Astrocyte of the hippocampus (primary cell): ENCODE data around the gene NOTCH1.

Source experiments
- DNase-seq: peaks from one replicate; pipeline ENCODE4 v3.0.0; 2011; ENCODE audit warnings: low read depth, low spot score

Gene NOTCH1

DNA sequence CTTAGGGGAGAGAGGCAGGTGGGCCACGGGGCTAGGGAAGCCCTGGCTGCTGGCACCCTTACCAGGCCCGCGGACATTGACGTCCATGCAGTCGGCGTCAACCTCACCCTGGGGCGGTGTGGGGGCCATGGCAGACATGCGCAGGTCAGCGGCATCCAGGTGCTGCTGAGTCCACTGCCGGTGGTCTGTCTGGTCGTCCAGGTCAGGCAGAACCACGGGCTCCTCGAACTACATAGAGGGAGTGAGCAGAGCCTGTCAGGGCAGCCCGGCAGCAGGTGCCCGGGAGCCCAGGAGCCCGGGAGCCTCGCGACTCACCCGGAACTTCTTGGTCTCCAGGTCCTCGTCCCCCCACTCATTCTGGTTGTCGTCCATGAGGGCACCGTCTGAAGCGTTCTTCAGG, 44.2 kb downstream of the NOTCH1 start:
- DNase-seq, result no peak

DNA sequence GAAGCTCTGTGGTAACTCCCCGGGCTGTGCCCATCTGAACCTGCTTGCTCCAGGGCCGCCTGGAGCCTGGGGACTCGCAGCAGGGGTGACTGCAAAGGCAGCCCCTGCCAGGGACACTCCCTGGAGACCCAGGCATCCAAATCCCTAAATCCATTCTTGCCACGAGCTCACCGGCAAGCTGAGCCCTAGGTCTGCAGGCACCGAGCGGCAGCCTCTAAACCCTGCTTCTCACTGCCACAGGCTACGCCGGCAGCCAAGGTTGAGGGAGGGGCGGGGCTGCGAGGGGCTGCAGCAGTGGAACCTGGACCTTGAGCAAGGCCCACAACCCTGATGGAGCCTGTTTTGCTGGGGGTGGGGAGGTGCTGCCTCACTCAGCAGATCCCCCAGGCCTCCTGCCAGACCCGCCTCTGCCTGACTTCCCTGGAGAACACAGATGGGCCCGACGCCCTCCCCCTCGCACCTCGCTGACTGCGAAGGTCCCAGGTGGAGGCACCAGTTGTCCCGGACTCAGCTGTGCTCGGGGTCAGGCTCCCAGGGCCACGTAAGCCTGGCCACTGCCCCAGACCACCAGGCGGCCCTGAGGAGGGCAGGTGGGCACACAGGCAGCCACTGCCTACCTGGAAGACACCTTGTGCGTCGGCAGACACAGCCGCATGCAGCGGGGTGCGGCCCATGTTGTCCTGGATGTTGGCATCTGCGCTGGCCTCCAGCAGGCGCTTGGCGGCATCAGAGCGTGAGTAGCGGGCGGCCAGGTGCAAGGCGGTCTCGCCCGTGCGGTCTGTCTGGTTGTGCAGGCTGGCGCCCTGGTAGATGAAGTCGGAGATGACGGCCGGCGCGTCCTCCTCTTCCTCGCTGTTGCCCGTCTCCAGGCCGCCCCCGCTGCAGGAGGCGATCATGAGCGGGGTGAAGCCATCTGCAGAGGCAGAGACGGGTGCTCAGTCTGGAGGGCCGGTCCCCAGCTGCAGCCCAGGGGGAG, 45.6 kb downstream of the NOTCH1 start:
- DNase-seq, result no peak

GRCh38 chr9:136499071-136499934, 46.5 kb downstream of the NOTCH1 start:
- no peak for DNase-seq

DNA sequence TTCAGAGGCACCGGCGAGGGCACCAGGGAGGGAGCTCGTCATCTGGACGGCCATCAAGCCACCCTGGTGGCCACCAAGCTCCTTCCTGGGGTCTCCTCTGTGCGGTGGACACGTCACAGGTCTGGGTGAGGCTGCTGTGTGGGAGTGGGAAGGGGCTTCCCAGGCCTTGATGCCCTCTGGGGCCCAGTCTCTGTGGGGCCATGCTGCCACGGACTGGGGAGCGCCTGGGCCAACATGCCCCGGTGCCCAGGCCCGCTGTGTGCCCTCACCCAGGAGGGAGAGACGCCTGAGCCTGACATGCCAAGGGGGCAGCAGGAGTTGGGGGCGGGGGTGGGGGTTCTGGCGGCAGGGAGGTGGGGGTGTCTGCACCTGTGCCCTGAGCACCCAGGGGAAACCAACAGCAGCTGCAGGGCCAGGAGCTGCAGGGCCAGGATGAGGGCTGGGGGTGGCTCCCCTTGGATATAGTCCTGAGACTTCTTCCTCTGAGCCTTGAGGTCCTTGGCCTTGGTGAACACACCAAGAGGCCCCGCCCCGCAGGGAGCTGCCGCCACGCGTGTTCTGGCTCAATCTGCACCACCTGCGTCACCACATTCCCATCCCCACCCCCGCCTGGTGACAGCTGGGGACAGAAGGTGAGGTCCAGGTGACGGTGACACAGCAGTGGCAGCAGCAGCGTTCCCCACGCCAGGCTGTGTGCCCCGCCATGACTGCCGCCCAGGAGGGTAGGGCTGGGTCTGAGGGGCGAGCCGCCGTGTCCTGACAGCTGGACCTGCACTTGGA, 47.7 kb downstream of the NOTCH1 start:
- DNase-seq, result no peak

DNA sequence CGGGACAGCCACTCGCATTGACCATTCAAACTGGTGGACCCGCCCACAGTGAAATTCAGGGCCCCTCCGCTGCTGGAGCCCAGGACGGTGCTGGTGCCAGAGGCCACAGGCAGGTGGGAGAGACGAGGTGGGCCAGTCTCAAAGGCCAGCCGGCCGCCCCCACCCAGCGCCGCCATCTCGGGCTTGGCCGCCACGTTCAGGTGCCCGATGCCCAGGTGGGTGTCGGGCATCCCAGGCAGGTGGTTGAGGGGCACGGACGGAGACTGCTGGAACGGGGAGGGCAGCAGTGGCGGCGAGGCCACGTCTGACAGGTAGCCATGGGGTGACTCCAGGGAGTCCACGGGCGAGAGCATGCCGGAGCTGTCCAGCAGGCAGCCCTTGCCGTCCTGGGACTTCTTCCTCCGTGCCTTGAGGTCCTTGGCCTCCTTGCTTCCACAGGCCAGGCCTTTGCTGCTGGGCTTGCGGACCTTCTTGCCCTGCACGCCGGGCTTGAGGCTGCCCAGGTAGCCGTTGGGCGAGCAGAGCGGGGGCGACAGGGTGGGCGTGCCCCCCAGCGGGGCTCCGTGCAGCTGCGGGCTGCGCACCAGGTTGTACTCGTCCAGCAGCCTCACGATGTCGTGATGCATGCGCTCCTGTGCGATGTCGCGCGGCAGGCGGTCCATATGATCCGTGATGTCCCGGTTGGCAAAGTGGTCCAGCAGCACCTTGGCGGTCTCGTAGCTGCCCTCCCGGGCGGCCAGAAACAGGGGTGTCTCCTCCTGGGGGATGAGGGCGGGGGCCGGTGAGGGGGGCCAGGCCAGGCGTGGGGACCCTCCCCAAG, 48.8 kb downstream of the NOTCH1 start:
- DNase-seq, result no peak

GRCh38 chr9:136496181-136496580, 49.7 kb downstream of the NOTCH1 start:
- DNase-seq, result no peak

DNA sequence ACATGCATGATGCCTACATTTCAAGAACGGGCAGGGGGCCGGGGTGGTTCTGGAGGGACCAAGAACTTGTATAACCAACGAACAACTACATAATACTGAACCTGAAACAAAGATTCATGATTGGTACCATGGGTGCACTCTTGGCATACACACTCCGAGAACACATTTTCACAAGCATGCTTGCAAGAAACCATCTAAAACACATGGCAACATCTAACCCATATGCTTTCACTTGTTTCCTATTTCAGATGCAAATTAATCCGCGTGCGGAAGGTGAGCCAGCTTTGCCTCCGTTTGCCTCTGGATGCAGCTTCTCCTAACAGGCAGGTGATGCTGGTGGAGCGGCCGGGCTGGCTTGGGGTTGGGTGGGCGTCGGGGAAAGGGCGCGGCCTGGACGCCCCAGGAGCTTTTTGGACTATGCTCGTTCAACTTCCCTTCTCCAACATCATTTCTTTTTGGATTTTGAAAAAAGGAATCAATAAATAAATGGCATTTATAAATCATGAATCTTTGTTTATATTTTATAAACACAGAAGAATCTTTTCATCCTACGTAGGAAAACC, 50.5 kb downstream of the NOTCH1 start:
- no peak for DNase-seq

- no peak for DNase-seq
These were observed 51.2 kb downstream of the NOTCH1 start for GRCh38 chr9:136494531-136495215.

GRCh38 chr9:136494012-136494411, 51.8 kb downstream of the NOTCH1 start:
- DNase-seq, result no peak

DNA sequence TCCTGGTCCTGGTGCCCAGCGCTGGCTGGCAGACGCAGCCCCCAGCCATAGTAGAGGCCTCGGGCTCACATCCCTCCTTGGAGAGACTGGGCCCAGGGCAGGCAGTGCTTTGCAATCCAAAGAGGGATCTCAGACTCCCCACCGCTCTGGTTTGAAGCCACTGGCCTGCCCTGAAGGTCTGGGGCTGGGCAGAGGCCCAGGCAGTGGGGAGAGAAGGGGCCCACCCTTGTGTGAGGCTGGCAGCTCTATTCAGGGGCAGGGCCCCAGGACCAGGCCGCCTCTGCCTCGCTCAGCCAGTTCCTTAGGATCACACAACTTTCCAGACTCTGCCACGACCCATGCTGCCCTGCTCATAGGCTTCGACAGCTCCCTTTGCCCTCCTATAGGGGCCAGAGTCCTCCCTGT, 52.3 kb downstream of the NOTCH1 start:
- DNase-seq, result no peak

- no peak for DNase-seq
These were observed 52.8 kb downstream of the NOTCH1 start for GRCh38 chr9:136492978-136493522.

- DNase-seq, result no peak
These were observed 56.1 kb downstream of the NOTCH1 start for GRCh38 chr9:136489731-136490130.

DNA sequence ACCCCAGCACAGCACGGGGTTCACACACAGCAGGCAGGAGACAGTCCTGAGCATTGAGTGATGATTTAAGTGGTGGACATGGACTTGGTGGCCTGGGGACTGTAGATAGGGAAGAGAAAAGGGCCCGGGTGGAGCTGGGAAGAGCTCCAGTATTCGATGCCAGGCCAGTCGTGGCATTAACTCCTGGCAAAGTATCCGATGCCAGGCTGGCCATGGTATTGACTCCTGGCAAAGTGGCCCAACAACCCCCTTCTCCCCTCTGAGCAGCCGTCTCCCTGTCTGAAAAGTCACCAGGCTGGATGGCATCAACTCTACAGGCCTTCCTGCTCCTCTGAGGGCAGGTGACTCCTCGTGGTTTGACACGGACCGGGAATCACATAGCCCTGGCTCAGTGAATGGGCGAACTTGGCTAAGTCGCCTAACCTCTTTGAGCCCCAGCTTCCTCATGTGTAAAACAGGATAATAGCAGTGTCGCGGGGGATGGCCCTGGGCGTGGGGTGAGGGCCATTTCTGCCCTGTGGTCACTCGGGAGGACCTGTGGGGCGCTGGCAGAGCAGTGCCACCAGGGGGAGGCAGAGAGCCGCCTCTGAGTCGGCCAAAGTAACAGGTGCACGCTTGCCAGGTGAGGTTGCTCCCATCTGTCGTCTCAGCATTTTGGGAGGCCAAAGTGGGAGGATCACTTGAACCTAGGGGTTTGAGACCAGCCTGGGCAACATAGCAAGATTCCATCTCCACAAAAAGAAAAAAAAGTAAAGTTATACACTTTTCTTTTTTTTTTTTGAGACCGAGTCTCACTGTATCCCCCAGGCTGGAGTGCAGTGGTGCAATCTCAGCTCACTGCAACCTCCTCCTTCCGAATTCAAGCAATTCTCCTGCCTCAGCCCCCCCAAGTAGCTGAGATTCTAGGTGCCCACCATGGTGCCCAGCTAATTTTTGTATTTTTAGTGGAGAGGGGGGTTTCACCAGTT, 57.3 kb downstream of the NOTCH1 start:
- DNase-seq, result peak; percentile 69

- DNase-seq, result no peak
These were observed 58.2 kb downstream of the NOTCH1 start for GRCh38 chr9:136487672-136488071.

DNA sequence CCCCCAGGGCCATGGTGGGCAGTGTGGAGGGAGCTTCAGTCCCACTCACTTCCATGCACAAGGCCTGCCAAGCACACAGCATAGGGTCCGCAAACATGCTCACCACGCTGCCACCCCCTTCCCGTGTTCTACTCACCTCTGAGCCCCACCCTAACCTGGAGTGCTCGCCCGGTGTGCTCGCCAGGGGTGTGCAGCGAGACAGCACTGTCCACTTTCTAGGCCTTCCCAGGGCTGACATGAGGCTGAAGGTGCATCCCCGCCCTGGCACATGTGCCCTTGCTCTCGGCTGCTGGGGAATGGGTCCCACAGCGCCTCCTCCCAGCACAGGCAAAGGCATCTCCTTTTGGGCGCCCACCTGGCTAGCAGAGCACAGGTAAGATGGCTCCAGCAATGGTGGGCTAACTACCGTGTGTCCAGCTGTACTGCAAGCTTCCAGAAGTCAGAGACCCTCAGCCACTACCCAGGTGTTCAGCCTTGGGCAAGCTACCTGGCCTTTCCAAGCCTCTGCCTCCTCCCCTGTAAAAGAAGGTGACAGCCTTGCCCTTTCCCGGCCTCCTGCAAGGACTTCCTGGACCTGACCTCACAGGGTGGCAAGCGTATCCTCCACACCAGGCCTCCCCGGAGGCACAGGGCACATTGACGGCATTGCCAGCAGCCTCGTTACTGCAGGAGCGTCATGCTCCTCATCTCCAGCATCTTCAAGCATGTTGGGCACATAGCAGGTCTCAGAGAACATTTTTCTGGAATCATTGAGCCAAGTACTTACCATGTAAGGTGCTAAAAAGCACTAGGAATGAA, 58.8 kb downstream of the NOTCH1 start:
- no peak for DNase-seq

GRCh38 chr9:136486131-136486530, 59.7 kb downstream of the NOTCH1 start:
- DNase-seq, result no peak
